HG03469 (cell line): ENCODE measurements around the gene ROR1.

Source experiments
- ATAC-seq: cut with Tn5 transposase; IDR thresholded peaks from one replicate; pipeline ENCODE4 v1.9.1; 2021; ENCODE audit warnings: mild to moderate bottlenecking, moderate library complexity, moderate number of reproducible peaks; ENCODE audit not compliant: unreplicated experiment

Gene ROR1

DNA sequence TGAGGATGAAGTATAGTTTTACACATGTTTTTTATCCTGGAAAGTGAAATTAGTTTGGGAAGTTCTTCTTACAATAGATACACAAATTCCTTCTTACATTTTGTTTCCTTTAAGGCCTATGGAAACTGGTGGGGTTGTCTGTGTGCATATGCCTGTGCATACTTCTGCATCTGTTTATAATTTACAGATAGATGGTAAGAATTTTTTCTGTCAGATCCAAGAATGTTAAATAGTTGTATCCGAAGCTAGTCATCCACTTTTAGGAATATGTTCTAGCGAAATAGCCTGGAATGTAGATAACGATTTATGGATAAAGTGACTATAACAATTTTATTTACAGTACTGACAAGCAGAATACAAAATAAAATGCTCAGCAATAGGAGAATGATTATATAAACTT, 194.1 kb downstream of the ROR1 start:
- no peak for ATAC-seq

DNA sequence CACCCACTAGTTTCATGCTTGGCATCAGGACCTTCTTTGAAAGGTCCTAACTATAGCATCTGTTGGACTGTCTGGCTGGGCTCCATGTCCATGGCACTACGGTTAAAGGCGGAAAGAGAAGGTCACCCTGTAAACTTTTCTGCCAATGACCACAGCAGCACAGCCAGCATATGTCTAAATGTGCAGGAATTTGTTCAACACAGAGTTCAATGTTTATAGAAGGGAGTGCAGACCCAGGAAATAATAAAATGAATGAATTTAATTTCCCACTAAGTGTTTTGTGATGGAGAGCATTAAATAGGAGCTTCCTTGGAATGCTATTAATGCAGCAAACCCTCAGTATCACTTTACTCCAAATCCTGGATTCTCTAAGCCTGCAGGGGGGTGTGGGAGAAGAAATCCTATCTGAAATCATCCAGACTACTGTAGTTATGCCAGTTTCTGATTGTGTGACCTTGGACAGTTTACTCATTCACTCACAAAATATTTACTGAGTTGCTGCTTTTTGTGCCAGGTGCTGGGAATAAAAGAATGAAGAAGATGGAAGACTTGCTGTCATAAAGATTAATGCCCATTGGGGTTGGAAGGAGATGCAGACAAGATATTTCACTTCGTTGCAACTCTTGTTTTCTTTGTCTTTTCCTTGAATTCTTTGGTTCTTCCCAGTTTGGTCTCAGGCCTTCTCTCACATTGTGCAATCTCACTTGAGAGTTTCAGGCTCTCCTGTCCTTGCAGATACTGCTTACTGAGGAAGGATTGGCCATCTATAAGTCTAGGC, 195.0 kb downstream of the ROR1 start:
- no peak for ATAC-seq

DNA sequence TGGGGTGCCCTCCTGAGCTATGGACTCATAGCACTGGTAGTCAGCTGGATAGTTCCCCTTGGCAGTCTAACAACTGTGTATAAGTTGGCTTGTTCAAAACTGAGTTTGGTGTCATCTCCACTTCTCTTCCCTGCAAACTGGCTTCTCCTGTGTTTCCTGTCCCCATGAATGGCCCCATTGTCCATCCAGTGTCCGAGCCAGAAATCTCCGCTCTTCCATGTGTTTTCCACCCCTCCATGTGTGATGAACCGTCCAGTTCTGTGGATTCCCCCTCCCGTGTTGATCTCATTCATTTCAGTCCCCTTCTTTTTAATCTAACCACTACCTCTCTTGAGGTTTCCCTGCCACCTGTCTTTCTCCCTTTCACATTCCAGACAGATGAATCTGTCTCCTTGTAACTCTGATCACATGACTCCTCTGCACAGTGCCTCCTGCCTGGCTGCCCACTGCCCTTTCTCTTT, 195.7 kb downstream of the ROR1 start:
- ATAC-seq = no peak

DNA sequence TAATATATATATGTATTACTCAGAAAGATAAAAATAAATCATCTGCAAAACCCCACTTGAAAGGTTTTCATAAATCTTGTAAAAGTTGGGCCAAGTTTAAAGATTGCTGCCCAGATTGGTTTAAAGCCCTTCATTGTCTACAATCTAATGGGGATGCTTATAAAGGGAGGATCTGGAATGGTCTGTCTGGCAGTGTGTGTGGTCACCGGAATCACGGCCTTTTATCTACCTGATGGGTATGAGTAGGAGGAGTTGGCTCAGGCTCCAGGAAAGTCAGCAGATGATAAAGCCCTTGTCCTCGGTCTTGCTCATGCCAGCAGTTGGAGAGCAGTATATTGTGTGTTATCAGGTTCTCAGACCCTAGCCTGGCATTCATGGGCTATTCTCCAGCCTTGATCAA, 197.7 kb downstream of the ROR1 start:
- no peak for ATAC-seq

DNA sequence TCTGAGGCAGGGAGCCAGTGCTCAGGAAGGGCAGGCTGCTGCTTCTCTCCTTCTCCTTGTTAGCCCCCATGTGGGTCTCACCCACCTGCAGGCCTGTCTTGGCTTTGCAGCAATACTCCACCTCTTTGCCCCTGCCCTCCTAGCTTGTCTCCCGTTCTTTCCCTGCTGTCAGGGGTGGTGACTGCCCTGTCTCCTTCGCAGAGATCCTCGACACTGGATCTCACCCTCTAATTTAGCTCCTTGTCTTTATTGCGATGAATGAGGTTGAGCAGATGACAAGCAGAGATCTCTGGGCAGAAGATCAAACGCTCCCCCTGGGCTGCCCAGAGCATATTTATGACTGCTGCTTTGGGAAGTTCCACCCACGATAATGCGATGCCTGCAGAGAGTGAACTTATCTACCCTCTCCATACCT, 199.2 kb downstream of the ROR1 start:
- ATAC-seq = no peak

DNA sequence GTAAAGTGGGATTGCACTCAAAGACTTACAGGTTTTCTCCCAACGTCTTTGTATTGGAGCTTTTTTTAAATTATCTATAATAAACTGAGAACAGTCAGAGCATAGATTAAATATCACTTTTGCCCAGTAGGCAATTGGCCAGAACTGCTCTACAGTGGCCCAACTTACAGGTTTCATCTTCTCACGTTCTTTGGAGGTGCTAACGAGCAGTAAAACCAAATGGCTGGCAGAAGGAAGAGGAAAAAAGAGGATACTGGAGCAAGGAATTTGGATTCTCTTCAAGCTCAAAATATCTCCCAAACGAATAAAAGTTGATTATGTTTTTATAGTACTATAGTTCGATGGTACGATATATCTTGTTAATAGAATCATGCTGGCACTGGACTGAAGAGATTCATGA, 201.1 kb downstream of the ROR1 start:
- no peak for ATAC-seq

DNA sequence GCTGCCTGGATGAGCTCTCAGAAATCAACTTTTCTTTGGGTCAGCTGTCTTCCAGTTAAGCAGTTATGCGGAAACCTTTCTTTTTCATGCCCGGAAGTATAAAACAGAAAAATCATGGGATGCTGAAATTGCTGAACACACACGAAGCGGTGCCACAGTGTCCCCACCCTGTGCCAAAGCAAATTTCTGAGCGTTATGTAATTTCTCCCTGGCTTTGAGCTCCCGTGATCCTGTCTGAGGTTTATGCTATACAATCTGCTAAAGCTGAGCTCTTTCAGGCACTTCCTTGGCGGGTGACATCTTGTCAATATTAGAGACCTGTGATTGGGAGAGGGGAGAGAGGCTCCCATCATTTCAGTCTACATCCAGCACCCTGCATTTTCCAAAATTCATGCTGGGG, 201.7 kb downstream of the ROR1 start:
- ATAC-seq = no peak

DNA sequence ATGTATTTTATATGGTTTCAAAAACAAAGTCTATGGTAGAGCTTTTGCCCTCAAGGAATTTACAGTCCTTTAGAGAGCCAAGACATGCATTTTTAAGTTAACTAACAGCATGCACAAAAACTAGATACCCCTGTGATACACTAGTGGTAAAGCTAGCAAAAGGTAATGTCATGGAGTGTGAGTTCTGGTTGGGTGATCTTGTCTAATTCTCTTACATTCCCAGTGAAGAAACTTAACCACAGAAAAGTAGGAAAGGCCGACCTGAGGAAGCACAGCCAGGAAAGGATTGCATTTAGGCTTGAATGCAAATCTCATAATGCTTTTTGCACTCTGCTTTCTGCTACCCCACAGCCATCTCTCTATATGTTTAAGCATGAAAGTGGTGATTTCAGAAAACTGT, 202.2 kb downstream of the ROR1 start:
- ATAC-seq = no peak

DNA sequence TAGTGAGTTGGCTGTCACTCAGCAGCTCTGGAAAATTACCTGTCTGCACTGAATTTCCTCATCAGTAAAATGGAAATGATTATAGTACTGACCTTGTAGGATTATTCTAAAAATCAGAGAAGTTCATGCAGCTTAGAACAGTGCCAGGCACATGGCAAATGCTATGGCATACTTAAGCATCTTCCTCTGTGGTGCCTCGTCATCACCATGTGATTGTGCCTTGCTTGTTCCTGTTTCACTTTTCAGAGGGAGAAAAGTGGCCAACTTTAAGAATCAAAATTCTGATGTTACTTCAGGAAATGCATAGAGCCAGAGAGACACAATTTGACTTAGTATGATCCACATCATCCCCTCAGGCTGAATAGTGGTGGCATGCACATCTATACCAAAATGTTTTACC, 203.6 kb downstream of the ROR1 start:
- no peak for ATAC-seq

DNA sequence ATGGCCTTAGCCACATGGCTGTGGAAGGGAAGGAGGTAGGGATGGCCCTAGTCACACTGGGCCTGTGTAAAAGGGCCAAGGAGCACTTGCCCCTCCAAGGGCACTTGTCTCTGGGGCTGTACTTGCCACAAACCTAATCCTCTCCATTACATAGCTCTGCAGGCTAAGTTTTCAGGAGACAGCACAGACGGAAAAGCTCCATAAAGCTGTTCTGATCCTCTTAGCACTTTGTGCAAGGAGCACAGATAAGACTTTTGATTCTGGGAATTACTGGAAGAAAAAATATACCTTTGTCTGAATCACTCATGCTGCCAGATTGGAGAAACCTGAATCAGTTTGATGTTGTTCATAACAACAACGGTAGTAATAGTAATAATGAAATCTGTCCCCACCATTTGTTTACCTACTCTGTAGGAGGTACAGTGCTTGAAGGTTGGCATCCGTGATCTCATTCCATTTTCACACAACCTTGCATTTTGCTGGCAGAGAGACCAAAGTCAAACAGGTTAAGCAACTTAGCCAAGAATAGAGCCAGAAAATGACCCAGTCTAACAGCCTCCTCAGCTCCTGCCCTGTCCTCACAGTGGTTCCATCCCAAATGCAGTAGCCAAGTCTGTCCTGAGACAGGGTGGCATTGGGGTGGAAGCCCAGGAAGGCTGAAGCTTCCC, 207.1 kb downstream of the ROR1 start:
- ATAC-seq = no peak

DNA sequence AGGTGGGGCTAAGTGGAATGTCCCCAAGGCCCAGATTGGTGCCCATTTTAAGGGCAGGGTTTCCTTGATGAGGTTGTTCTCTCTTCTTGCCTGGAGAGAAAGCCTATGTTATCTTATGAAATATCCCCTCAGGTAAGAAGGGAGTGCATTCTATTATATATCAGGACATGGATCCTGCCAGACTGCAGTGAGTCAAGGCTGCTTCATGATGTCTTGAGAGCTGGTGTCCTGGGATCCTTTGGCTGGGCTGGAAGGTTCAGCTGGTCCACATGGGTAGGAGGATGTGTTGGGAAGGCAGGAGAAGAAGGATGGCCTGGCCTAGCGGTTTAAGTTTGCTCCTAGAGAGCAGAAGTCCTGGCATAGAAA, 207.6 kb downstream of the ROR1 start:
- ATAC-seq = no peak

DNA sequence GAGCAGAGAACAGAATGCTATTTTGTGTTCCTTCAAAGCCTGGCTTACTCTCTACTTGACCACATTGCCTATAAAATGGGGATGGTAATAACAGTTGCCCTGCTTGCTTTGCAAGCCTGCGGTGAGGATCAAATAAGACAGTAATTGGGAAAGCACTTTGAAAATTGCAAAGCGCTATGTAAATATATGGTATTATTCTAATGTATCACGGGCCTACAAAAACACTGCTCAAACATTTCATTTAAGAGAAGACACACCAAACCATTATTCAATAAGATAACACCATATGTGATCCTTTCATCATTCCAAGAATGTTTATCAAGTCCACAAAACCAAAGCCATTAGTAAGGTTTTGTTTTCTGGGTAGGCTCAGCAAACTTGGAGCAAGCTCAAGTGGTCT, 208.4 kb downstream of the ROR1 start:
- ATAC-seq = no peak

DNA sequence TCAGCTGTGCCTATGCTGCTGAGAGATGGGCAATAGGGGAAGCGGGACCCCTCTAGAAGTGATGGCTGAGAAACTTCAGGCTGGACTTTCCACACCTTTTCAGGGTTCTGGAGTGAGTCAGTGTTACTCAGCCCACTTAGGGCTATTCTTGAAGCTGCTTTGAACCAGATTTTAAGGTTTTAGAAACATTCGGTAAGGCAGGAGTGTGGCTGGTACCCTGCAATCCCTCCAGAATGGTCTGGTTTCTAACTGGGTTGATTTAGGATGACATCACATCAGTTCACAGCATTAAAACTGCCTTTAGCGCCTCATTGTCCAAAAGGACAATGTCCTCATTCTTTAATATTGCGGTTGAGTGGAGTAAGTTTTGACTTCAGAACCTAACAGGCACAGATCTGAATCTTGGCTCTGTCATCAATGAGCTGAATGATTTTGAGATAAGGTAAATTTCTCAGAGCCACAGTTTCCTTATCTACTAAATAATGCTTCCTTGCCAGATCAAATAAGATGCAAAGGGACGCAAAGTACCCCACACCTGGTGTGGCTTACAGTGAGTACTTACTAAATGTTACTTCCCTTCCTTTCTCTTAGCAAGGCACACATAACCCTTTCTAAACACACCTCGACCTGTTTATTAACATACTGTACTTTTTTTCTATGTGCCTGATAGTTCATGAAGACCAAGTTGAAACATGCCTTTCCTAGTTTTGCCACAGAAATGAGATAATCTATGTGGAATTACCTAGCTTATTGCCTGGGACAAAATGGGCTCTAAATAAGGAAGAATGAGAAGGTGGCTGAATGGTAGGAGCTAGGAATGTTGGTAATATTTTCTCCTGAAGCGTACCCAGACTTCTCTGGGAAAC, 209.8 kb downstream of the ROR1 start:
- no peak for ATAC-seq

DNA sequence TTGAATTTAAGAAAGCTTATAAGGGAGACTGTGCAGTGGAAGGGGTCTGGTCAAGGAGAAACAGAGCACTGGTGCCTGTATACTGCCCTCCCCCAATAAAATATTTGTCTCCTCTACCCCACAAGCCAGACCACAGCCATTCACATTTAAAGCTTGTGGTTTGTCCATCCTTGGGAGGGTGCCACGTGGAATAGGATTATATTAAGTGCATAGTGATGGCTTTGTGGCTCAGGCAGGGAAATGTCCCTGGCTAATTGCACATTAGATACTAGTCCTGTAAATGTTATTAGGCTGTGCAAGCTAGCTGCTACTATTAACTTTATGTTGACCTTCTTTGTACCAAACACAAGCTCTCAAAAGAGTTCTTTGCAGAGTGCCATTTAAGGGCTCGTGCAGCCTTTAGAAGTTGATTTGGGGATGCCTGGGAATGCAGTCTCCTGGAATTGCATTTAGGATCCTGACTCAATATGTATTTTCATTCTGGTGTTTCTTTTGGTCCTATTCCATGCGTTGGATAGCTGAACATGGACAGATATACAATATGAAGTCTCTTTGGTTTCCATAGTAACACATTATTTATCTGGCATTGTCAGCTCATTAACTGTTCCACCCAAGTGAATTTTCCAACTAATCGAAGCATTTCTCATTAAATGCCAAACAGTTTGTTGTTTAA, 210.6 kb downstream of the ROR1 start:
- ATAC-seq = no peak

DNA sequence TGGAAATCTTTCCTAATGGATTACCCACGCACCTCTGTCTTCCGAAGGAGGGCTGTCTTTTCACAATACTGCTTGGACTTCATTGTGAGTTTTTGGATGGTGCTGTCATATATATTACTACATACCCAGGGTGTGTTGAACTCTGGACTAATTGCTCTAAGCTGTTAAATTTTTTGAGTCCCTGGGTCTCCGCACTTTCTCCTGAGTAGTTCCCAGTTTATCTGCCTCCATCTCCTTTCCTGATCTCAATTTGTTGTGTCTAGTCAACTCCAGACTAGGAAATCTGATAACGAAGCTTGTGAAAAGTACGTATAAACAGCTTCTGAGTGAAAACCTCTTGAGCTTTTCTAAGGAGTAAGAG, 211.1 kb downstream of the ROR1 start:
- no peak for ATAC-seq

DNA sequence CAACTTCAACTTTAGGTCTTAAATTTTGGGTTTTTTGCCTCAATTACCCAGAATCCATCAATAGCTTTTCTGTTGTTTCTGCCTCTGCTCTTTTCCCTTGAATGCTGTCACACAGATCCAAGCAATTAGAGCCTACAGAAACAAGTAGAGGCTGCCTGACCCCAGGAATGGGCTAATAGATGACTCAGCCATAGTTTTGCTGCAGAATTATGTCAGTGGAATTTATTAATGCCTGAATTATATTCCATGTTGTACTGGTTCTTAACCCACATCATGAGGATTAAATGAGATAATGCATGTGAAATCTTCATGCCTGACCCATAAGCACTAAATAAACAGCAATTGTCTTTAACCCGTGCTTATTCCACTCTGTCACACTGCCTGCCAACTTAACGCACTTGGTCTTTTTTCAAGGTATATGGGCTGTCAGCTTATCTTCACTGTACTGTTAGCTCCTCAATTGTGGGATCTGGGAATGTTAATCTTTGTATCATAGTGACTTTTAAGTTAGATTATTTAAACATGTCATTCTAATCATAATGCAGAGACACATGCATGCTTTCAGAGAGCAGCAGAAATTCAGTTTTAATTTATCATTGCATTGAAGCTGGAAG, 213.3 kb downstream of the ROR1 start:
- no peak for ATAC-seq

DNA sequence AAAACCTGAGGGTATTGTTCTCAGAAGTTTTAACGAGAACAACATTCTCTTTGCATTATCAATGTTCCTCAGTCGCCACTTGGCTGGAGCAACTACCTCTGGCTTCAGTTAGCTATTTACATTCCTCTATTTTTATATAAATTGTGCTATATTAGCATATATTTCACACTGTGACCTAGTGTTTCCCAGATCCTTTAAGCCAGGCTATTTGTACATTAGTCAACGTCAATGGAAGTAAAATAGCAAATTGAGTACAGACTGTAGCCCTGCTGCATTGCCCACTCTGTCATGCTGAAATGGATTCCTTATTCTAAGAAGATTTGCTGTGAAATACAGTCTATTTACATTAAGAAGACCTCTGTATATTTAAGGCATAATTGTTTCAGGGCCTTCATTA, 213.8 kb downstream of the ROR1 start:
- ATAC-seq = no peak

DNA sequence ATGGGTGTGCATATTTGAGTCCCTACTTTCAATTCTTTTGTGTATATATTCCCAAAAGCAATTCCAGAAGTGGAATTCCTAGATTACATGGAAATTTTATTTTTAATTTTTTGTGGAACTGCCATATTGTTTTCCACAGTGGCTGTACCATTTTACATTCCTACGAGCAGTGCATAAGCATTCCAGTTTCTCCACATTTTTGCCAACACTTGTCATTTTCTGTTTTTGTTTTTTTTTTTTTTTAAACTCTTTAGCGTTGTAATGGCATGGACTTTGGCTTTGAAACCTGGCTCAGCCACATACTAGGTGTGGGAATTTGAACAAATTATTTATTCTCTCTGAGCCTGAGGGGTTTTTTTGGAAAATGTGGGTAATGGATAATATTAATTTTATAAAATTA, 215.1 kb downstream of the ROR1 start:
- ATAC-seq = no peak

DNA sequence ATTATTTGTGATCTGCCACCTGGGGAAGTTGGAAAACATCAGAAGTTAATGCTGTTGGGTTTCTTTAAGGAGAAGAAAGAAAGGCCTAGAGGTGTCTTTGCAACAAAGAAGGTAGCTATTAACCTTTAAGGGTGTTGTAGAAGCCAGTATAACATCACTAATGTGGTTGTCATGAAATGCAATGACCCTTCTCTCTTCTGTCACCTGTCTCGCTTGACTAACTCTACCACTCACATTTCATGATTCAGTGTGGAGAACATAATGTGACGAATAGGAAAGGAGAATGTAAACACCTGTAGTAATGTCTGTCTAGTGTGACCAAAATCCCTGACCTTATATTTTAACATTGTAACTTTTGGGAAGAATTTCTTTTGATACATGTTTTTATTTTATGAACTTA, 217.9 kb downstream of the ROR1 start:
- ATAC-seq = no peak

DNA sequence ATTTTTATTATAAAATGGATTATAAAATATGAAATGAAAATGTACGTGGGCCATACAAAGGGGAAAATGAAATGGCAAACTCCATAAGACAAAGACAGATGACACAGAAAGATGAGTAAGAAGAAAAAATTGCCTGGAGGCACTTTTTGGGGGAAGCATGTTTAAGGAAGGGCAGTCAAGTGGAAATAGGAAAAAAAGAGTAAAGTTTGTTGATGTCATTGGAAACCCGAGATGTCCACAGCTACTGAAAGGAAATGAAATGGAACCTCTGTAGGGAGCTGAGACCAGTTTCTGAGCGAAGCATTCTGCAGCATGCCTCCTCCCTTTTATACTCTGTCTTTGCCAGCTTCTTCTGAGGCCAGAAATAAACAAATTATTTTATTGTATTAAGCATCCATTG, 226.2 kb downstream of the ROR1 start:
- no peak for ATAC-seq

DNA sequence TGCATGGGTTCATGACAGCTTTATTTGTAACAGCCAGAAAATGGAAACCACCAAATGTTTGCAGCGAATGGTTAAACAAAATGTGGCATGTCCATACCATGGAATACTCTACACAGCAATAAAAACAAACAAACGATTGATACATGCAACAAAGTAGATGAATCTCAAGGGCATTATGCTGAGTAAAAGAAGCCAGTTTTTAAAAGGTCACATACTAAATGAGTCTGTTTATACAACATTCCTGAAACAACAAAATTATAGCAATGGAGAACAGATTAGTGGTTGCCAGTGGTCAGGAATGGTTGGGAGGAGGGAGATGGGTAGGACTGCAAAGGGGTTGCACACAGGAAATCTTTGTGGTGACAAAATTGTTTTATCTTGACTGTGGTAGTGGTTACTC, 227.2 kb downstream of the ROR1 start:
- no peak for ATAC-seq
